ENCODE results near the gene NPM1.
A peak's percentile ranks its signal among the peaks of the same experiment; 100 is the strongest.

Gene NPM1

GRCh38 chr5:171418982-171419687 is 31.5 kb downstream of the NPM1 start, which contains the start of gene FGF18 (continued):
- 0 out of 2 replicates have a peak, but pooled peaks have one; percentile 5 for TF ChIP-seq ZNF692 (tag by site-specific recombination; IDR thresholded peaks at IDR 0.05)
- peak; percentile 74 for TF ChIP-seq SP2 (tag by site-specific recombination; IDR thresholded peaks at IDR 0.05)
- no peak for TF ChIP-seq TSHZ1 (tag by site-specific recombination; IDR thresholded peaks at IDR 0.05; ENCODE audit: borderline replicate concordance)
- no peak for TF ChIP-seq ZSCAN30 (tag by site-specific recombination; IDR thresholded peaks at IDR 0.05)

- peak overlapping the region; percentile 49 for H3K4me3 ChIP-seq (ENCODE audit: low read depth, low read length)
- ChIA-PET CTCF (interaction anchor here (0.6 to 2.8 kb wide), 11 partner anchors 14 to 610 kb away, joined by 3 to 37 read pairs (median 5); no protein-coding TSS in a partner anchor), POLR2A (interaction anchor here (1.5 to 1.8 kb wide), 2 partner anchors 31 to 492 kb away, joined by 3 to 7 read pairs; partner anchors contain the start of gene NPM1)
- no peaks in the 10 kb centered on the region for H3K9me3 ChIP-seq (ENCODE audit: control insufficient read depth, insufficient read depth, low read depth, low read length)
- H3K4me1 ChIP-seq (ENCODE audit: control insufficient read depth, insufficient read depth, low read length): peaks cover 2% of the 10 kb centered on the region; the same call in 1 of the 2 replicates
- no peaks in the 10 kb centered on the region for H3K36me3 ChIP-seq (ENCODE audit: control insufficient read depth in 2 of 2, insufficient read depth in 1 of 2, low read length in 2 of 2)
- H3K27ac ChIP-seq (ENCODE audit: extremely low read depth, low read depth, low read length): no peak overlapping the region; the same call in 1 of the 2 replicates
- TF ChIP-seq ZNF544 (tag by site-specific recombination; IDR thresholded peaks at IDR 0.05) (no peak), ZNF639 (tag by site-specific recombination; IDR thresholded peaks at IDR 0.05) (no peak), ZNF704 (tag by site-specific recombination; IDR thresholded peaks at IDR 0.05) (no peak), YY2 (tag by site-specific recombination; IDR thresholded peaks at IDR 0.05) (no peak), GLIS1 (tag by site-specific recombination; IDR thresholded peaks at IDR 0.05) (no peak), ZSCAN18 (tag by site-specific recombination; IDR thresholded peaks at IDR 0.05) (no peak), ZNF707 (tag by site-specific recombination; IDR thresholded peaks at IDR 0.05) (no peak), EGR2 (tag by site-specific recombination; IDR thresholded peaks at IDR 0.05; ENCODE audit: low read depth) (peak; percentile 45; the same call in 1 of the 2 replicates), SP7 (tag by site-specific recombination; IDR thresholded peaks at IDR 0.05) (no peak), ZNF37A (tag by site-specific recombination; IDR thresholded peaks at IDR 0.05) (no peak), RBAK (tag by site-specific recombination; IDR thresholded peaks at IDR 0.05) (no peak), ZSCAN16 (tag by site-specific recombination; IDR thresholded peaks at IDR 0.05) (no peak), GLIS2 (tag by site-specific recombination; IDR thresholded peaks at IDR 0.05) (no peak), REST (tag by site-specific recombination; IDR thresholded peaks at IDR 0.05) (no peak), ZNF16 (tag by site-specific recombination; IDR thresholded peaks at IDR 0.05; ENCODE audit: low read depth) (no peak), HOXD13 (CRISPR knock-in tag; IDR thresholded peaks at IDR 0.05; ENCODE audit: borderline replicate concordance) (no peak)
Measured at GRCh38 chr5:171419688-171420430, 32.2 kb downstream of the NPM1 start.
